ENCODE data around the gene TTC39B. TPM values are rescaled to one million over a fixed set of nuclear protein-coding genes. Genes with fewer than 3 reads are reported as not detected.

The TTC39B gene
- total RNA-seq, 1 experiment from 2014 or later = 7.4 TPM

- POLR2A ChIA-PET = no interaction called here
- BruUV-seq (replicated peaks) = no TSS peak
- H3K79me2 ChIP-seq (ENCODE audit: insufficient read depth, low read length) = no peaks in the 10 kb centered on the region
Observed at GRCh38 chr9:15253786-15254185, 53.2 kb downstream of the TTC39B start.

More at GRCh38 chr9:15253786-15254185, 53.2 kb downstream of the TTC39B start:
- no peak for DNase-seq (ENCODE audit: low read depth, low spot score)
- H3K27me3 ChIP-seq (ENCODE audit: insufficient read depth, low read length) = no peaks in the 10 kb centered on the region
- H4K20me1 ChIP-seq (ENCODE audit: insufficient read depth) = no peaks in the 10 kb centered on the region
- no peaks in the 10 kb centered on the region for H3K4me1 ChIP-seq (ENCODE audit: control insufficient read depth in 1 of 2, insufficient read depth in 2 of 2, low read length in 2 of 2)
- no peak overlapping the region for H3K27ac ChIP-seq (ENCODE audit: low read depth, low read length)
- intact Hi-C loops (cut with micrococcal nuclease) = no loop called here
- H3K9ac ChIP-seq (ENCODE audit: low read length) = no peak overlapping the region
- no peaks in the 10 kb centered on the region for H3K36me3 ChIP-seq (ENCODE audit: control insufficient read depth in 1 of 2, insufficient read depth in 2 of 2, low read length in 2 of 2)
- no peak overlapping the region for H3K4me2 ChIP-seq (ENCODE audit: low read length)
- H2AFZ ChIP-seq (ENCODE audit: low read depth, low read length, poor library complexity, severe bottlenecking) = no peak overlapping the region
- ChIA-PET RAD21 (ENCODE audit: low non-redundant PET in 1 of 2, low total read pairs in 2 of 2, uncharacterized antibody in 2 of 2, unreplicated experiment in 2 of 2) (no interaction called here), CTCF (interaction anchor here (1.5 kb wide), 1 partner anchor 22 kb away, joined by 3 read pairs; no protein-coding TSS in a partner anchor)
- H3K9me2 ChIP-seq (ENCODE audit: insufficient read depth) = no peaks in the 10 kb centered on the region
- H3K9me3 ChIP-seq (ENCODE audit: control insufficient read depth in 1 of 2, insufficient read depth in 1 of 2, low read depth in 1 of 2, low read length in 2 of 2) = no peaks in the 10 kb centered on the region
- ATAC-seq = no peak
- no peak overlapping the region for H3K4me3 ChIP-seq (replicated peaks in 1 of 2; ENCODE audit: low read depth in 1 of 2, low read length in 2 of 2)
- TF ChIP-seq EZH2phosphoT487 (IDR thresholded peaks at IDR 0.05; ENCODE audit: borderline replicate concordance) (no peak), SIN3A (IDR thresholded peaks at IDR 0.05; ENCODE audit: low read depth) (no peak), CBX3 (IDR thresholded peaks at IDR 0.05; ENCODE audit: low read depth) (no peak), POLR2AphosphoS5 (IDR thresholded peaks at IDR 0.05; ENCODE audit: low read depth, low read length) (no peak), SRF (IDR thresholded peaks at IDR 0.05; ENCODE audit: low read depth) (no peak), TCF7L2 (IDR thresholded peaks at IDR 0.05; ENCODE audit: borderline replicate concordance, extremely low read depth, insufficient read depth, insufficient read length) (no peak), ZNF274 (IDR thresholded peaks at IDR 0.05; ENCODE audit: low read depth, low read length) (no peak), SP1 (IDR thresholded peaks at IDR 0.05; ENCODE audit: low read depth) (no peak), FOSL1 (IDR thresholded peaks at IDR 0.05; ENCODE audit: low read depth) (no peak), JUND (IDR thresholded peaks at IDR 0.05) (no peak), ZFX (IDR thresholded peaks at IDR 0.05) (no peak), ELF1 (IDR thresholded peaks at IDR 0.05; ENCODE audit: borderline replicate concordance, low read depth) (no peak), EZH2 (IDR thresholded peaks at IDR 0.05) (no peak), YY1 (IDR thresholded peaks at IDR 0.05; ENCODE audit: extremely low read depth, insufficient replicate concordance, low read depth, low read length) (no peak), ATF3 (IDR thresholded peaks at IDR 0.05) (no peak), CEBPB (IDR thresholded peaks at IDR 0.05; ENCODE audit: low read depth) (no peak)
- TF ChIP-seq, protein P1, sequence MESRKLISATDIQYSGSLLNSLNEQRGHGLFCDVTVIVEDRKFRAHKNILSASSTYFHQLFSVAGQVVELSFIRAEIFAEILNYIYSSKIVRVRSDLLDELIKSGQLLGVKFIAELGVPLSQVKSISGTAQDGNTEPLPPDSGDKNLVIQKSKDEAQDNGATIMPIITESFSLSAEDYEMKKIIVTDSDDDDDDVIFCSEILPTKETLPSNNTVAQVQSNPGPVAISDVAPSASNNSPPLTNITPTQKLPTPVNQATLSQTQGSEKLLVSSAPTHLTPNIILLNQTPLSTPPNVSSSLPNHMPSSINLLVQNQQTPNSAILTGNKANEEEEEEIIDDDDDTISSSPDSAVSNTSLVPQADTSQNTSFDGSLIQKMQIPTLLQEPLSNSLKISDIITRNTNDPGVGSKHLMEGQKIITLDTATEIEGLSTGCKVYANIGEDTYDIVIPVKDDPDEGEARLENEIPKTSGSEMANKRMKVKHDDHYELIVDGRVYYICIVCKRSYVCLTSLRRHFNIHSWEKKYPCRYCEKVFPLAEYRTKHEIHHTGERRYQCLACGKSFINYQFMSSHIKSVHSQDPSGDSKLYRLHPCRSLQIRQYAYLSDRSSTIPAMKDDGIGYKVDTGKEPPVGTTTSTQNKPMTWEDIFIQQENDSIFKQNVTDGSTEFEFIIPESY (IDR thresholded peaks at IDR 0.05; ENCODE audit: extremely low read depth, insufficient replicate concordance, low read length) = no peak
- TF ChIP-seq, protein P2, sequence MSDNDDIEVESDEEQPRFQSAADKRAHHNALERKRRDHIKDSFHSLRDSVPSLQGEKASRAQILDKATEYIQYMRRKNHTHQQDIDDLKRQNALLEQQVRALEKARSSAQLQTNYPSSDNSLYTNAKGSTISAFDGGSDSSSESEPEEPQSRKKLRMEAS (IDR thresholded peaks at IDR 0.05) = no peak
